Measurements from ENCODE around the gene SRP68.

SRP68 gene

GRCh38 chr17:76013377-76013932 is 58.9 kb downstream of the SRP68 start:
- Histone ChIP-seq H3K4me2 (ENCODE audit: low read depth, low read length, poor library complexity, severe bottlenecking) (no peak overlapping the region), H3K9me3 (ENCODE audit: insufficient read depth, low read depth, low read length) (no peaks in the 10 kb centered on the region), H3K36me3 (ENCODE audit: insufficient read depth, low read length) (no peaks in the 10 kb centered on the region), H3K9ac (ENCODE audit: low read depth, low read length, poor library complexity, severe bottlenecking) (peak overlapping the region; percentile 45), H3F3A (ENCODE audit: low read depth) (no peaks in the 10 kb centered on the region), H4K20me1 (ENCODE audit: insufficient read depth, low read length, poor library complexity, severe bottlenecking) (no peaks in the 10 kb centered on the region), H3K4me1 (ENCODE audit: insufficient read depth, low read length, poor library complexity, severe bottlenecking) (peaks cover 5% of the 10 kb centered on the region), H3K9me2 (replicated peaks; ENCODE audit: low read depth, low read length) (no peaks in the 10 kb centered on the region), H2AFZ (ENCODE audit: low read length) (peak overlapping the region; percentile 47; the same call in 1 of the 2 replicates), H3K4me3 (ENCODE audit: low read length, poor library complexity, severe bottlenecking) (no peak overlapping the region), H3K79me2 (ENCODE audit: insufficient read depth, low read length) (no peaks in the 10 kb centered on the region), H3K27me3 (ENCODE audit: insufficient read depth, low read length, poor library complexity, severe bottlenecking) (no peaks in the 10 kb centered on the region)
- TF ChIP-seq EZH2phosphoT487 (IDR thresholded peaks at IDR 0.05; ENCODE audit: borderline replicate concordance) (no peak), CTCF (conservative IDR thresholded peaks at IDR 0.05; ENCODE audit: low read length) (no peak)

GRCh38 chr17:76011951-76012350 is 60.4 kb downstream of the SRP68 start:
- Histone ChIP-seq H3K9me2 (replicated peaks; ENCODE audit: low read depth, low read length) (no peaks in the 10 kb centered on the region), H2AFZ (ENCODE audit: low read length) (no peak overlapping the region), H3F3A (ENCODE audit: low read depth) (no peaks in the 10 kb centered on the region), H3K4me1 (ENCODE audit: insufficient read depth, low read length, poor library complexity, severe bottlenecking) (peaks cover 5% of the 10 kb centered on the region), H3K9me3 (ENCODE audit: insufficient read depth, low read depth, low read length) (no peaks in the 10 kb centered on the region), H3K4me2 (ENCODE audit: low read depth, low read length, poor library complexity, severe bottlenecking) (no peak overlapping the region), H3K36me3 (ENCODE audit: insufficient read depth, low read length) (no peaks in the 10 kb centered on the region), H3K9ac (ENCODE audit: low read depth, low read length, poor library complexity, severe bottlenecking) (no peak overlapping the region), H3K79me2 (ENCODE audit: insufficient read depth, low read length) (no peaks in the 10 kb centered on the region), H4K20me1 (ENCODE audit: insufficient read depth, low read length, poor library complexity, severe bottlenecking) (no peaks in the 10 kb centered on the region), H3K27me3 (ENCODE audit: insufficient read depth, low read length, poor library complexity, severe bottlenecking) (no peaks in the 10 kb centered on the region), H3K4me3 (ENCODE audit: low read length, poor library complexity, severe bottlenecking) (no peak overlapping the region)
- no peak for TF ChIP-seq CTCF (conservative IDR thresholded peaks at IDR 0.05; ENCODE audit: low read length)
- TF ChIP-seq EZH2phosphoT487 (IDR thresholded peaks at IDR 0.05; ENCODE audit: borderline replicate concordance): no peak

- no peaks in the 10 kb centered on the region for H3K9me2 ChIP-seq (replicated peaks; ENCODE audit: low read depth, low read length)
- H3K9ac ChIP-seq (ENCODE audit: low read depth, low read length, poor library complexity, severe bottlenecking): no peak overlapping the region
- no peaks in the 10 kb centered on the region for H3K27me3 ChIP-seq (ENCODE audit: insufficient read depth, low read length, poor library complexity, severe bottlenecking)
- TF ChIP-seq EZH2phosphoT487 (IDR thresholded peaks at IDR 0.05; ENCODE audit: borderline replicate concordance) (no peak), CTCF (conservative IDR thresholded peaks at IDR 0.05; ENCODE audit: low read length) (no peak)
- peaks cover 13% of the 10 kb centered on the region for H3K4me1 ChIP-seq (ENCODE audit: insufficient read depth, low read length, poor library complexity, severe bottlenecking)
- no peak overlapping the region for H3K4me3 ChIP-seq (ENCODE audit: low read length, poor library complexity, severe bottlenecking)
- no peaks in the 10 kb centered on the region for H3K79me2 ChIP-seq (ENCODE audit: insufficient read depth, low read length)
- H3K4me2 ChIP-seq (ENCODE audit: low read depth, low read length, poor library complexity, severe bottlenecking): no peak overlapping the region
- no peaks in the 10 kb centered on the region for H3K36me3 ChIP-seq (ENCODE audit: insufficient read depth, low read length)
- H3F3A ChIP-seq (ENCODE audit: low read depth): no peaks in the 10 kb centered on the region
- H2AFZ ChIP-seq (ENCODE audit: low read length): no peak overlapping the region
- H3K9me3 ChIP-seq (ENCODE audit: insufficient read depth, low read depth, low read length): no peaks in the 10 kb centered on the region
- H4K20me1 ChIP-seq (ENCODE audit: insufficient read depth, low read length, poor library complexity, severe bottlenecking): no peaks in the 10 kb centered on the region
Measured at GRCh38 chr17:76009969-76010661, 62.2 kb downstream of the SRP68 start.
